ENCODE results near the gene UBAC2.
"Not testable (repeated sequence)": the region's sequence is repeated elsewhere in the genome, so short reads cannot be mapped to it uniquely, and the experiment has no call there.

UBAC2 gene

DNA sequence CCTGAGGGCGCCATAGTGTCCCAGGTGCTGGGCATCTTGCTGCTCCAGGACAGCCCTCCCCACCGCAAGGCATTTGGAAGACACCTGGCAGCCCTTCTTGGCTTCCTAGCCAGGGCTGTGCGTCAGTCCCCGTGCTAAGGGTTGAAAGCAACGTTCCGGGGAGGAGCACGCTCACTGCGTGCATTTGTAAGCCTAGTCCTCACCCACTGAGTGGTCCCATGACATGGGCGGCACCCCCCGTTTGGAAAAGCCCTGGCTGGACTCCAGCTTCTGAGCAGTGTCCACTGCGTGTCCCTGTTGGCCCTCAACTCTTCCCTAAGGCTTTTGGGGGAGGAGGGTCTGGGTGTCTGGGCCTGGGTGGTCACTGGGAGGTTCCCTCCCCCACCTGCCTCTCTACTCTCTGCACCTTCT lies 182.9 kb downstream of the UBAC2 start:
- H3K9me3 ChIP-seq (ENCODE audit: control insufficient read depth in 2 of 2, low read length in 2 of 2) = no peaks in the 10 kb centered on the region
- H3K4me3 ChIP-seq (ENCODE audit: low read length in 2 of 2) = no peak overlapping the region
- no peaks in the 10 kb centered on the region for H3K27me3 ChIP-seq (ENCODE audit: control insufficient read depth in 2 of 2, insufficient read depth in 2 of 2, low read length in 2 of 2)
- H3K36me3 ChIP-seq (ENCODE audit: control insufficient read depth in 2 of 2, insufficient read depth in 2 of 2, low read length in 2 of 2) = peaks cover 6 to 9% of the 10 kb centered on the region in 2 donors
- H3K27ac ChIP-seq (ENCODE audit: low read depth in 2 of 2, low read length in 2 of 2) = peak overlapping the region in 1 of 2 donors; percentile 11
- H3K4me1 ChIP-seq (ENCODE audit: control insufficient read depth in 2 of 2, insufficient read depth in 2 of 2, low read length in 2 of 2) = peaks cover 9 to 13% of the 10 kb centered on the region in 2 donors
- H3K9ac ChIP-seq (ENCODE audit: low read depth in 1 of 2, low read length in 2 of 2) = no peak overlapping the region

DNA sequence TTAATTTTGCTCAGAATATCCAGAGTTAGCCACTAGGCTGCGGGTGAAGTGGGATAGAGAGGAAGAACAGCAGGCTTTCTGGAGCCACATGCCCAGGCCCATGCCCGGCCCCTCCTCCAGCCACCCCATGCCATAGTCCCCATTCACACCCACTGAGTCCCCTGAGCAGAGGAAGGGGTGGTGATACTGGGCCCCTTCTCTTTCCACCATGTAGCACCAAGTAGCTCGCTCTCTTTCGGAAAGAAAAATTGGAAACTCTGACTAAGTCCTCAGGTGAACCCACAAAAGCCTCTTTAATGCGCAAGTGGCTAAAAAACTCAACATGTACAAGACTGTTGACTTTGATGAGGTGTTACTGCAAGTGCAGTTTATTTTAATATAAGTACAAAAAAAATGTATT lies 183.3 kb downstream of the UBAC2 start:
- H3K36me3 ChIP-seq (ENCODE audit: control insufficient read depth in 2 of 2, insufficient read depth in 2 of 2, low read length in 2 of 2) = peaks cover 6 to 9% of the 10 kb centered on the region in 2 donors

DNA sequence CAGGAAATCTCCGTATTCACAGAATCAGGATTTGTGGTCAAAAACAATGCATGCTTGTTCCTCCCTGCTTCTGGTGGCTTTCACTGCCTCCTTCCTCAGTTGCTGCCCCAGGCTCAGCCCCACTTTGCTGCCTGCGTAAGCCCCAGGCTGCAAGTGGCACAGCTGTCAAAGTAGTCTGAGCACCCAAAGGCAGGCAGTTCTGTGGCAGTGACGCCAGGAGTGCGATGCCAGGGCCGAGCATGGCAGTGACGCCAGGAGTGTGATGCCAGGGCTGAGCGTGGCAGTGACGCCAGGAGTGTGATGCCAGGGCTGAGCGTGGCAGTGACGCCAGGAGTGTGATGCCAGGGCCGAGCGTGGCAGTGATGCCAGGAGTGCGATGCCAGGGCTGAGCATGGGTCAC lies 183.8 kb downstream of the UBAC2 start:
- H3K36me3 ChIP-seq (ENCODE audit: control insufficient read depth in 2 of 2, insufficient read depth in 2 of 2, low read length in 2 of 2) = peaks cover 6 to 9% of the 10 kb centered on the region in 2 donors
- no peaks in the 10 kb centered on the region for H3K27me3 ChIP-seq (ENCODE audit: control insufficient read depth in 2 of 2, insufficient read depth in 2 of 2, low read length in 2 of 2)
- H3K9me3 ChIP-seq (ENCODE audit: control insufficient read depth in 2 of 2, low read length in 2 of 2) = no peaks in the 10 kb centered on the region
- H3K4me3 ChIP-seq (ENCODE audit: low read length in 2 of 2) = no peak overlapping the region
- no peak overlapping the region for H3K9ac ChIP-seq (ENCODE audit: low read depth in 1 of 2, low read length in 2 of 2)
- no peak overlapping the region for H3K27ac ChIP-seq (ENCODE audit: low read depth in 2 of 2, low read length in 2 of 2)
- H3K4me1 ChIP-seq (ENCODE audit: control insufficient read depth in 2 of 2, insufficient read depth in 2 of 2, low read length in 2 of 2) = peaks cover 9 to 13% of the 10 kb centered on the region in 2 donors

More for the DNA sequence above, 183.3 kb downstream of the UBAC2 start:
- H3K27me3 ChIP-seq (ENCODE audit: control insufficient read depth in 2 of 2, insufficient read depth in 2 of 2, low read length in 2 of 2) = no peaks in the 10 kb centered on the region
- H3K4me3 ChIP-seq (ENCODE audit: low read length in 2 of 2) = no peak overlapping the region
- H3K9ac ChIP-seq (ENCODE audit: low read depth in 1 of 2, low read length in 2 of 2) = no peak overlapping the region
- peak overlapping the region in 1 of 2 donors; percentile 11 for H3K27ac ChIP-seq (ENCODE audit: low read depth in 2 of 2, low read length in 2 of 2)
- H3K9me3 ChIP-seq (ENCODE audit: control insufficient read depth in 2 of 2, low read length in 2 of 2) = no peaks in the 10 kb centered on the region
- H3K4me1 ChIP-seq (ENCODE audit: control insufficient read depth in 2 of 2, insufficient read depth in 2 of 2, low read length in 2 of 2) = peaks cover 9 to 13% of the 10 kb centered on the region in 2 donors

GRCh38 chr13:99385161-99385560 lies 184.5 kb downstream of the UBAC2 start:
- Histone ChIP-seq H3K27me3 (ENCODE audit: control insufficient read depth in 2 of 2, insufficient read depth in 2 of 2, low read length in 2 of 2) (no peaks in the 10 kb centered on the region), H3K36me3 (ENCODE audit: control insufficient read depth in 2 of 2, insufficient read depth in 2 of 2, low read length in 2 of 2) (peaks cover 6 to 9% of the 10 kb centered on the region in 2 donors), H3K9ac (ENCODE audit: low read depth in 1 of 2, low read length in 2 of 2) (no peak overlapping the region), H3K4me3 (ENCODE audit: low read length in 2 of 2) (no peak overlapping the region), H3K9me3 (ENCODE audit: control insufficient read depth in 2 of 2, low read length in 2 of 2) (no peaks in the 10 kb centered on the region), H3K4me1 (ENCODE audit: control insufficient read depth in 2 of 2, insufficient read depth in 2 of 2, low read length in 2 of 2) (peaks cover 6 to 13% of the 10 kb centered on the region in 2 donors), H3K27ac (ENCODE audit: low read depth in 2 of 2, low read length in 2 of 2) (no peak overlapping the region)

DNA sequence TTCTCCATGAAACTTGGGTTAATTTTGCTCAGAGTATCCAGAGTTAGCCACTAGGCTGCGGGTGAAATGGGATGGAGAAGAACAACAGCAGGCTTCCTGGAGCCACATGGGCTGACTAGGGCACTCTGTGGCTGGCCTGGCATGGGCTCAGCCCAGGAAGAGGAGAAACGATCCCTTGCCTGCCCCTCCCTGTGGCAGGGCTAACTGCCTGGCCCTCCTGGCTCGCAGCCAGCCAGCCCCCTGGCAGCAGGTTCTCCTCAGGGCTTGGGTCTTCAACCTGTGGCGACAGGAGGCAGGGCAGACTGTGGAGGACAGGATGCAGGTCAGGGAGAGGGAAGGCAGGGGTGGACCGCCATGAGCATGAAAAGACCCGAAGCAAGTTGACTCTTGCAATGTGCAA lies 185.3 kb downstream of the UBAC2 start:
- no peaks in the 10 kb centered on the region for H3K27me3 ChIP-seq (ENCODE audit: control insufficient read depth in 2 of 2, insufficient read depth in 2 of 2, low read length in 2 of 2)
- H3K36me3 ChIP-seq (ENCODE audit: control insufficient read depth in 2 of 2, insufficient read depth in 2 of 2, low read length in 2 of 2) = peaks cover 5 to 6% of the 10 kb centered on the region in 2 donors
- no peak overlapping the region for H3K27ac ChIP-seq (ENCODE audit: low read depth in 2 of 2, low read length in 2 of 2)
- peaks cover 4 to 13% of the 10 kb centered on the region in 2 donors for H3K4me1 ChIP-seq (ENCODE audit: control insufficient read depth in 2 of 2, insufficient read depth in 2 of 2, low read length in 2 of 2)
- no peaks in the 10 kb centered on the region for H3K9me3 ChIP-seq (ENCODE audit: control insufficient read depth in 2 of 2, low read length in 2 of 2)
- H3K4me3 ChIP-seq (ENCODE audit: low read length in 2 of 2) = no peak overlapping the region
- H3K9ac ChIP-seq (ENCODE audit: low read depth in 1 of 2, low read length in 2 of 2) = no peak overlapping the region

DNA sequence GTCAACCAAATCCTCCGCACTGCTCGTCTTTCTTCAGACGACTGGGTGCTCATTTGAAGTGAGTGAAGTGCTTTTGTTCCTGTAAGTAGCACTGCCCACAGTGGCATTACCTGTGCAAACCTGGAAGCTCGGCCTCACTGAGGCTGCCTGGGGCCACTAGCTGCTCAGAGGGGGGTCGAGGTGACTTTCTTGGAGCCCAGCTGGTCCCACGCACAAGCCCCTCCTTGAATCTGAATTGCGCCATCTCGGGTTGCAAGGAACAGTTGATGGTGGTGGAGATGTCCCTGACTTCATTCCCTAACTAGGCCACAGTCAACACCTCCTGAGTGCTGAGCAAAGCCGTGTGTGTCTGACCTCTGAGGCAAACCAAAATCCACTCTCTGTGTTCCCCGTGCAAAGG lies 185.8 kb downstream of the UBAC2 start:
- Histone ChIP-seq H3K9me3 (ENCODE audit: control insufficient read depth in 2 of 2, low read length in 2 of 2) (no peaks in the 10 kb centered on the region), H3K4me1 (ENCODE audit: control insufficient read depth in 2 of 2, insufficient read depth in 2 of 2, low read length in 2 of 2) (peaks cover 4 to 13% of the 10 kb centered on the region in 2 donors), H3K36me3 (ENCODE audit: control insufficient read depth in 2 of 2, insufficient read depth in 2 of 2, low read length in 2 of 2) (peaks cover 5 to 6% of the 10 kb centered on the region in 2 donors), H3K27ac (ENCODE audit: low read depth in 2 of 2, low read length in 2 of 2) (no peak overlapping the region), H3K27me3 (ENCODE audit: control insufficient read depth in 2 of 2, insufficient read depth in 2 of 2, low read length in 2 of 2) (no peaks in the 10 kb centered on the region), H3K9ac (ENCODE audit: low read depth in 1 of 2, low read length in 2 of 2) (no peak overlapping the region), H3K4me3 (ENCODE audit: low read length in 2 of 2) (no peak overlapping the region)

DNA sequence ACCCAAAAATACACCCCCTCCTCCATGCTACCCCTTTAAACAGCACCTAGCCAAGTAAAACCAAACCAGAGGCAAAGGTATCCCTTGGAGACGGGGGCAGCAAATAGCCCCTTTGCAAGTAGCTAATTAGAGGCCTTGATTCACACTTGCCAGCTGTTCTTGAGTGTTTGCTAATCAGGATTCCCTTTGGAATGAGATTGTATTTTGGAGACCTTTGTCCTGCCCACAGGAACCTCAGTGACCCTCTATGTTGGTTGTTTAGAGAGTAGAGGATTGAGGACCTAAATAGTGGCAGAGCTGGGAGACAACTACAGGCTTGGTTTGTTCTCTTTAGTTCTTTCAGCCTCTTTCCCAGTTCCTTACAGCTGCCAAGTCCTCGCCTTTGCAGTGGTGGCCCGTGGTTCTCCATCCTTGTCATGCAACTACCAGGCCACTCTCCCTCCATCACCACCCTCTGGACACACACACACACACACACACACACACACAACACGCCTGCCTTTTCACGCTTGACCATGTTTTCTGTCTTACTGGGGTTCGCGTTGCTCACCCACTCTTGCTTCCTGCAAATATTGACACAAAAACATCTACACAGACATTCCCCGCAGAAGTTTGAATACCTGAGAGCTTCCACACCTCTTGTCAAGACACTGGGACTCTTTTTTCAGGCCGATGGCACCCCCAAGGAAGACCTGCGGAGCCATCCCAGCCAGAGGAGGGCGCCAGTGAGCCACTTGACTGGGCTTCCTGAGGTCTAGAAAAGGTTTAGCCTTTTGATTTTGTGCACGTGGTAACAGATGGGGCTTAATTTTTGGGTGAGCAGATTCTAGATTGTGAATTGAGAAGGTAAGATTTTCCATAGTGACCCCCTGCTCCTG lies 186.5 kb downstream of the UBAC2 start:
- Histone ChIP-seq H3K4me3 (ENCODE audit: low read length in 2 of 2) (no peak overlapping the region), H3K9me3 (ENCODE audit: control insufficient read depth in 2 of 2, low read length in 2 of 2) (no peaks in the 10 kb centered on the region), H3K27ac (ENCODE audit: low read depth in 2 of 2, low read length in 2 of 2) (no peak overlapping the region), H3K36me3 (ENCODE audit: control insufficient read depth in 2 of 2, insufficient read depth in 2 of 2, low read length in 2 of 2) (peaks cover 5 to 6% of the 10 kb centered on the region in 2 donors), H3K27me3 (ENCODE audit: control insufficient read depth in 2 of 2, insufficient read depth in 2 of 2, low read length in 2 of 2) (no peaks in the 10 kb centered on the region), H3K4me1 (ENCODE audit: control insufficient read depth in 2 of 2, insufficient read depth in 2 of 2, low read length in 2 of 2) (peaks cover 4 to 10% of the 10 kb centered on the region in 2 donors), H3K9ac (ENCODE audit: low read depth in 1 of 2, low read length in 2 of 2) (no peak overlapping the region)

DNA sequence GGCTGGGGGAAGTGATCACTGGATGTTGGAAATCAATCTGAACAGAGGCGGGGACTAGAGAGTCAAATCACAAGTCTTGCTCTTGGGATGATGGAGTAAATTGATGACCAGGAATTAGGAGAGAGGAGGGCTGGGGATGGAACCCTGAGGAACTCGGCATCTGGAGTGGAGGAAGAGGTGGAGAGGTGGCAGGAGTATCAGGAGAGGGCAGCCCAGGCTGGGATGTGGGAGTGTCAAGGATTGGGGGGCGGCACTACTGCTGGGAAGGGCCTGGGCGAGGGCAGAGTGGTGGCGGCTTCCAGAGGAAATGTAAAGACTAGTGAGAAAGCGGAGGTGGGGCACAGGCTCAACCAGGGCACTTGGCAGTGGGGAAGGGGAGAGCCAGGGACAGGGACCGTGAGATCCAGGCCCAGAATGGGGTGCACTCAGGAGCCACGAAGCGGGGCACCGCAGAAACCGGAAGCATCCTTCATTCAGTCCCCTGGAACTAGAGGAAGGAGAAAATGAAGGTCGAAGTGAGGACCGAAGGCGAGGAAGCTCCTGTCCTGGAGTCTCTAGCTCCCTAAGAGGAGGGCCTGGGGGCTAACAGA lies 187.8 kb downstream of the UBAC2 start:
- H3K4me3 ChIP-seq (ENCODE audit: low read length in 2 of 2) = no peak overlapping the region
- H3K4me1 ChIP-seq (ENCODE audit: control insufficient read depth in 2 of 2, insufficient read depth in 2 of 2, low read length in 2 of 2) = no peaks in the 10 kb centered on the region
- H3K27ac ChIP-seq (ENCODE audit: low read depth in 2 of 2, low read length in 2 of 2) = no peak overlapping the region
- no peak overlapping the region for H3K9ac ChIP-seq (ENCODE audit: low read depth in 1 of 2, low read length in 2 of 2)
- peaks cover 5 to 6% of the 10 kb centered on the region in 2 donors for H3K36me3 ChIP-seq (ENCODE audit: control insufficient read depth in 2 of 2, insufficient read depth in 2 of 2, low read length in 2 of 2)
- H3K27me3 ChIP-seq (ENCODE audit: control insufficient read depth in 2 of 2, insufficient read depth in 2 of 2, low read length in 2 of 2) = no peaks in the 10 kb centered on the region
- H3K9me3 ChIP-seq (ENCODE audit: control insufficient read depth in 2 of 2, low read length in 2 of 2) = no peaks in the 10 kb centered on the region

DNA sequence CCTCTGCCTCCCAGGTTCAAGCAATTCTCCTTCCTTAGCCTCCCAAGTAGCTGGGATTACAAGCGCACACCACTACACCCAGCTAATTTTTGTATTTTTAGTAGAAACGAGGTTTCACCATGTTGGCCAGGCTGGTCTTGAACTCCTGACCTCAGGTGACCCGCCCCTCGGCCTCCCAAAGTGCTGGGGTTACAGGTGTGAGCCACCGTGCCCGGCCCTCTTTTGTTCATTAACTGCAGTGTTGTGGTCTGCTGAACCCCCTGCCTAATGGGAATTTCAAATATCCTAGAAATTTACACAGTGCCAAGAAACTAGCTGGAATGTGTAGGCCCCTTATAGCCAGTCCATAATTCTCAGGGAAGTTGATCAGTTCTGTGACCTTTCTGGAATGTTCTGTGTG lies 188.4 kb downstream of the UBAC2 start:
- not testable (repeated sequence) for H3K36me3 ChIP-seq (ENCODE audit: control insufficient read depth in 2 of 2, insufficient read depth in 2 of 2, low read length in 2 of 2); H3K27ac ChIP-seq (ENCODE audit: low read depth in 2 of 2, low read length in 2 of 2); H3K9ac ChIP-seq (ENCODE audit: low read depth in 1 of 2, low read length in 2 of 2); H3K27me3 ChIP-seq (ENCODE audit: control insufficient read depth in 2 of 2, insufficient read depth in 2 of 2, low read length in 2 of 2); H3K9me3 ChIP-seq (ENCODE audit: control insufficient read depth in 2 of 2, low read length in 2 of 2); H3K4me1 ChIP-seq (ENCODE audit: control insufficient read depth in 2 of 2, insufficient read depth in 2 of 2, low read length in 2 of 2); H3K4me3 ChIP-seq (ENCODE audit: low read length in 2 of 2)

DNA sequence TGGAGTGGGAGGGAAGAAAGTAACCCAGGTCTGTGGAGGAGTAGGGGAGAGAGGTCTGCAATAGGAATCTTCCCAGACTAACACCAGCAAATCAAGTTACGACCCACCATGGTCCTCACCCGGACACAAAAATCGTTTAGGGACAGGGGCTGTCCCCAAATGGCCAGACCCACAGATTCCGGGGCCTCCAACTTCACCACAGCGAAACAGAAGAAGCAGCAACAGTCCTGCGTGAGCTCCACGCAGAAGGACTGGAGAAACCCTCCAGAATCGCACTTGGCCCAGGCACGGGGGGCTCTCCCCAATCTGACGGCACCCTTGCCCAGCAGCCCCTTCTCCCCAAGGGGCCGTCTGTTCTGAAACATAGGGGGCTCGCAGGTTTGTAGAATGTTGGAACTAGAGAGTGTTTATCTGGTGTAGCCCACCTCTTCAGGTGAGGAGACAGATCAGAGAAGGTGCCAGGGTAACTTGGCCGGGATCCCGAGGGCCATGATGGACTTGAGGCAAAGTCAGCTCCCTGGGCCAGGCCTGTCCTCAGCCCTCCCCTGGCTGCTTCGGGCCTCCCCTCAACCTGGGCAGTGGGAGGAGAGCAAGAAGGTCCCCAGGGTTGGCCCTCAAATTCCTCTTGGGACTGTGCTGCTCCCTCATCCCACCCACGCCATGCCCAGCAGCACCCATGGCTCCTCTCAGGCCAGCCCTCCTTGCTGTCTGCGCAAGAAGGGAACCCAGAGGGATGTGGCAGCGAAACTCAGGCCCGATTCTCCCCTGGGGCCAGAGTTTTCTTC lies 189.1 kb downstream of the UBAC2 start:
- no peaks in the 10 kb centered on the region for H3K4me1 ChIP-seq (ENCODE audit: control insufficient read depth in 2 of 2, insufficient read depth in 2 of 2, low read length in 2 of 2)
- peaks cover 5 to 6% of the 10 kb centered on the region in 2 donors for H3K36me3 ChIP-seq (ENCODE audit: control insufficient read depth in 2 of 2, insufficient read depth in 2 of 2, low read length in 2 of 2)

More for the DNA sequence above, 189.1 kb downstream of the UBAC2 start:
- Histone ChIP-seq H3K27ac (ENCODE audit: low read depth in 2 of 2, low read length in 2 of 2) (no peak overlapping the region), H3K27me3 (ENCODE audit: control insufficient read depth in 2 of 2, insufficient read depth in 2 of 2, low read length in 2 of 2) (no peaks in the 10 kb centered on the region), H3K9me3 (ENCODE audit: control insufficient read depth in 2 of 2, low read length in 2 of 2) (no peaks in the 10 kb centered on the region), H3K9ac (ENCODE audit: low read depth in 1 of 2, low read length in 2 of 2) (no peak overlapping the region), H3K4me3 (ENCODE audit: low read length in 2 of 2) (no peak overlapping the region)
